Dedifferentiated amniotic fluid mesenchymal stem cell (primary cell): ENCODE measurements around the gene ACADVL.

Experiments
- DNase-seq: peaks from one replicate; pipeline ENCODE4 v3.0.0-alpha.2; 2016; ENCODE audit errors: extremely low spot score

ACADVL gene

DNA sequence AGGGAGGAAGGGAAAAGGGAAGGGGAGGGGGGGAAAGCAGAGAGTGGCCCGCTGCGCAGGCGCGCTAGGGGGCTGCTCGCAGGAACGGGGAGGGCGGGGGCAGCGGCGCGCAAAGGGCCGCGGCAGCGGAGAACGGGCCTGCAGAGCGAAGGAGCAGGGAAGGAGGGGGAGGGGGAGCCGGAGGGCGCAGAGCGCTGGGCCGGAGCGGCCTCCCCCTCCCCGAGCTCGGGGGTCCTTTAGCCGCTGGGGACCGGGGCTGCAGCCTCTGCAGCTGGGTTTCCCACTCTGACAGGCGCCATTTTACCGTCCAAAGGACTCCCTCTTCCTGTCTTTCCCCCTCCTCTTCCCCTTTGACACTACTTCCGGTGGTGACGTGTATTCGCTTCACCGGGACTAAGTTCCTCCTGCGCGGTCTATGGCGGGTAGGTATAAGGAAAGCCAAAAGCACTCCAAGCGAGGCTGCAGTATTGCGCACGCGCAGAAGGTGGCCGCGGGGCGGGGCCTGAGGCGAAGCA is 32.0 kb downstream of the ACADVL start, which contains the start of gene CTDNEP1:
TSS of gene CTDNEP1 (minus strand) at position 74 of the 515 bp plus-strand sequence. CDS start 438 bp downstream, outside the sequence.
- peak; percentile 100 for DNase-seq

DNA sequence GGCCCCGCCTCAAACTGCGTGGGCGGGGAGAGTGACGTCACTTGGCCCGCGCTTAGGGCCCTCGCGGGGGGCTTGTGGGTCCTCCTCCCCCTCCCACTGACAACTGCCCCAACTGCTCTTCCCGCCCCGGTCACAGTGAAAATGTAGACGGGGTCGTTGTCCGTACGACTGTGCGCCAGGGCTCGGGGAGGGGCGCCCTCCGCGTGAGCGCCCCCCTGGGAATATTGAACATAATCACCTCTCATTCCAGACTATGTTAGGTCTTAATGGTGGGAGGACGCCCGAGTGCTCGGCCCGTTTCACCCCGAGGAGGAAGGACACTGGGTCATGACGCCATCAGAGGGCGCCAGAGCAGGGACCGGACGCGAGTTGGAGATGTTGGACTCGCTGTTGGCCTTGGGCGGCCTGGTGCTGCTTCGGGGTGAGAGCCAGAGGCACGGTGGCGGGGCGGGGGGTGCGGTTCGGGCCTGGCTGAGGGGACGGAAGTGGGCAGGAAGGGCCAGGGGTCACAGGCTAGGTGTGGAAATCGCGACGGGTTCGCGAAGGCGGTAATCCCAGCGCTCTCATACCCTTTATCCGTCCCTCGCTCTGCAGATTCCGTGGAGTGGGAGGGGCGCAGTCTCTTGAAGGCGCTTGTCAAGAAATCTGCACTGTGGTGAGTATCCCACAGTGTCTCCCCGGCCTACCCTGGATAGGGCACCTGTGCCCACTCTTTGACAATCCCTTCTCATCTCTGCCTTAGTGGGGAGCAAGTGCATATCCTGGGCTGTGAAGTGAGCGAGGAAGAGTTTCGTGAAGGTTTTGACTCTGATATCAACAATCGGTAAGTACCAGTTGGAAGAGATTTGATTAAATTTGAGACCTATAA is 32.7 kb downstream of the ACADVL start, which contains the start of gene ELP5:
TSS of gene ELP5 (plus strand) at position 40 of the 868 bp plus-strand sequence. CDS start at position 376, 336 bp downstream.
- peak; percentile 93 for DNase-seq

DNA sequence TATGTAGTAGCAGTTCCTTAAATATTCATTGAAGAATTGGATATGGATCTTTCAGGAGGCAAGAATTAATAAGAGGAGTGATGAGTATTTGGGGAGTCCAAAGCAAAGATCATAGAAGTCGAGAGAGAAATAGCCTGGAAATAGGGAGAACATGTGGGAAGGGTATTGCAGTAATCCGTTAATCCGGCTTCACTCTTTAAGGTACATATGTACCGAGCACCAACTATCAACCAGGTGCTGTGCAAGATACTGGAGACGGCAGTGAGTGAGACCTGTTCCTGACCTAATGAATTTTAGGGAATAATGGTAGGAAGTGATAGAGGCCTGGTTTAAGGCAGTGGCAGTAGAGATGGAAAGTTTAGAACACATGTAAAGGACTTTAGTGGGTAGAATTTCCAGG is 33.3 kb downstream of the ACADVL start:
- no peak for DNase-seq

DNA sequence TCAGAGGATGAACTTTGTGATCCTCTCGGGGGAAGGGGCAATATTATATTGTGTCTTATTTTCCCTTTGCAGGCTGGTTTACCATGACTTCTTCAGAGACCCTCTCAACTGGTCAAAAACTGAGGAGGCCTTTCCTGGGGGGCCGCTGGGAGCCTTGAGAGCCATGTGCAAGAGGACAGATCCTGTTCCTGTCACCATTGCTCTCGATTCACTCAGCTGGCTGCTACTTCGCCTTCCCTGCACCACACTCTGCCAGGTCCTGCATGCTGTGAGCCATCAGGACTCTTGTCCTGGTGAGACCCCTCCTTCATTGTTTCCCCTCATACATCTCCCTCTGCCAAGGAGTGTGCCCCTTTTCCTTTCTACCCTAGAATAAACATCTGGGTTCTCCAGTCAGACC is 34.8 kb downstream of the ACADVL start:
- DNase-seq: no peak

DNA sequence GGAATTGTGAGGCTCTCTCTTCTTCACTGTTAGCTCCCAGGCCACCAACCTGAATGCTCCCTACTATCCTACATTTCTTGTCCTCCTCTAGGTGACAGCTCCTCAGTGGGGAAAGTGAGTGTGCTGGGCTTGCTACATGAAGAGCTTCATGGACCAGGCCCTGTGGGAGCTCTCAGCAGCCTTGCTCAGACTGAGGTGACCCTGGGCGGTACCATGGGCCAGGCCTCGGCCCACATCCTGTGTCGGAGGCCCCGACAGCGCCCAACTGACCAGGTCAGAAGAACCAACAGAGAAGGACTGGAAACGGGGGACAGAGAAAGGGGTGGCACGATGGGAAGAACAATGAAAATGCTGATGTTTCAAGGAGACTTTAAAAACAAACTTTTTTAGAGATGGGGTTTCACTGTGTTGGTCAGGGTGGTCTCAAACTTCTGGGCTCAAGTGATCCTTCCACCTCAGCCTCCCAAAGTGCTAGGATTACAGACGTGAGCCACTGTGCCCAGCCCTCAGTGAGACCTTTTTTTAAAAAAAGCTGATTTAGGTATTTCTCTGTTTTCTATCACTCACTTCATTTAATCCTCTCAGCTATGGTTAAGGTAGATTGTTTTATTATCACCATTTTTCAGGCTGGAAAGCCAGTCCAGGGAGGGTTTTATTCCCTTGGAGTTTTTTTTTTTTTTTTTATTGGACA is 37.2 kb downstream of the ACADVL start:
- DNase-seq: no peak

DNA sequence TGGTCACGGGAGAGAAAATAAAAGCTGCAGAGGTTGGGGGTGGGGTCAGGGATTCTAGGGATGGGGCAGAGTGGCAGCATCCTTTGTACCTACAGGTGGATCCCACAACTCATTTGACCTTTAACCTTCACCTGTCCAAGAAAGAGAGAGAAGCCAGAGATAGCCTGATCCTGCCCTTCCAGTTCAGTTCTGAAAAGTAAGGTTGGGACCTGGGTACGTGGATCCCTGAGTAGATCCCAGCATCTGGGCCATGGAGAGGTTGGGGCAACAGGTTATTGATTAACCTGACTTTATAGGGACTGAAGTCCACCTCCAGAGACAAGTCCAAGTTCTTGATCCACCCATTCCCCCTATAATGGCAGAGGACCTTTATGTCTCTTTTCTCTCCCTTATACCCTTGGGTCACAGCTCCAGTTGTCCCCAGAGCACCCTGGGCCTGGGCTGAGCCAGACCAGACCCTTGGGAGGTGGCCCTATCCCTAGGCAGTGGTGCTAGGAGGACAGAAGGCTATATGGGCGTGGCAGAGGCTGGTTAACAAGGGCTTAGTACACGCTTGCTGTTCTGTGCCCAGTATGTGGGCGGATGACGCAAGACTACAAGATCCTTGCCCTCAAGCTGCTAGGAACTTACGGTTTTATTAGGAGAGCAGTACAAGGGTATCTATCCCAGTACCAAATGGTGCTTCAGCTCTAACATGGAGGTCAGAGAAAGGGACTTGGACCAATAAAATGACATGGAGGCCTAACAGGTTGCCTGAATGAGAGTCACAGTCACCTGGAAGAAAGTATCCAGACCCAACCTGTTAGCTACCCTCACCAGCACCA is 39.2 kb downstream of the ACADVL start:
- DNase-seq: no peak

DNA sequence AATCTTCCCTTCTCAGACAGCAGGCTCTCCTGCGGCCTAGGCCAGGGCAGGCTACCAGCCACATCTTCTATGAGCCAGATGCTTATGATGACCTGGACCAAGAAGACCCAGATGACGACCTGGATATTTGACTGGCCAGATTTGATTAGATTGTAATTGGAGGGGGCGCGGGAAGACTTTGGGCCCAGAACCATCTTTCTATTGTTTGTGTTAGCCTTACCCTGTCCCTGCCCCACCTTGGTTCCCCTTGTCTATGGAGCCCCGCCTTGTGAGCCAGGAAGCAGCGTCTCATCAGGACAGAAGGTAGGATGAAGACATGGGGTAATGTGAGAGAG is 39.8 kb downstream of the ACADVL start:
- no peak for DNase-seq

DNA sequence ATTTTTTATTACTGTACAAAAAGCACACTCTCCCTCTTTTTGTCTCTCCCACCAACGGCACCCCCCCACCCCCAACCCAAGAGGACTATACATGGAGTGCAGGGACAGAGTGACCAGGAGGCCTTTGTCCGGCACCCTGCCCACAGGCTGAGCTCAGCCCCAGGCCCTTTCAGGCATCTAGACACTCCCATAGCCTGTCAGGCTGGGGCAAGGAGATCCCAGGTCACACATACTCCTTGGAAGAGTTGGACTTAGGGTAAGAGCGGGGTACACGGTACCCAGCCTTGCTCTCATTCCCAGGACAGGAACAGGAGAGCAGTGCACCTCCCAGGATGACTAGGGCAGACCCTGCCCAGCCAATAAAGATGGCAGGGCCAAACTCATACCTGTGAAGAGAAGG is 40.4 kb downstream of the ACADVL start:
- no peak for DNase-seq

DNA sequence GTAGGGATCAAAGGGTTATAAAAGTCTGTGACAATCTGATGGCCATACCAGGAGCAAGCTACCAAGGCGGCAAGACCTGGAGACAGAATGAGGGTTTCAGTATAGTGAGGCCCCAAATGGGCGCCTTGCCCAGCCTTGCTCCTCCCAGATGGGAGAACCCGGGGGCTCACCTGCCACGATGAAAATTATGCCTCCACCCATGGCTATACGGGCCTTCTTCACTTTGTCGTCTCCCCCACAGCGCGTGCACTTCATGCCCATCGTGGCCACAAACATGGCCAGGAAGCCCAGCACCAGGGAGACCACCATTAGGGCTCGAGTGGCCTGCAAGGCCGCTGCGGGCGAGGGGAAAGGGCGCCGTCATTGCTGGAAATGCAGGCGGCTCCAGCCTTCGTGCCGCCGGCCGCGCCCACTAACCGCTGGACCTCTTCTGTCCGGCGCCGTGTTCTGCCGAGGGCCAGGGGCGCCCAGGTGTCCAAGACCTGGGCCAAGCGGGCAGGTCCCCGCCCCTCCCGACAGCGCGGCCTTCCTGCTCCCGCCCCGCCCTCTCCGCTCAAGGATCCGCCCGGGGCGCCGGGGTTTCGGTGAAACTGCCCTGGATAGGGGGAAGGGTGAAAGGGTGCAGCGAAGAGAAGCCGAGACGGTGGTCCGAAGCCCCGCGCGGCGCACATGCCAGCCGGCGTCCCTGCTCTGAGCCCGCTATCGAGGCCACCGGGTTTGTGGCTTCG is 41.1 kb downstream of the ACADVL start:
- no peak for DNase-seq

DNA sequence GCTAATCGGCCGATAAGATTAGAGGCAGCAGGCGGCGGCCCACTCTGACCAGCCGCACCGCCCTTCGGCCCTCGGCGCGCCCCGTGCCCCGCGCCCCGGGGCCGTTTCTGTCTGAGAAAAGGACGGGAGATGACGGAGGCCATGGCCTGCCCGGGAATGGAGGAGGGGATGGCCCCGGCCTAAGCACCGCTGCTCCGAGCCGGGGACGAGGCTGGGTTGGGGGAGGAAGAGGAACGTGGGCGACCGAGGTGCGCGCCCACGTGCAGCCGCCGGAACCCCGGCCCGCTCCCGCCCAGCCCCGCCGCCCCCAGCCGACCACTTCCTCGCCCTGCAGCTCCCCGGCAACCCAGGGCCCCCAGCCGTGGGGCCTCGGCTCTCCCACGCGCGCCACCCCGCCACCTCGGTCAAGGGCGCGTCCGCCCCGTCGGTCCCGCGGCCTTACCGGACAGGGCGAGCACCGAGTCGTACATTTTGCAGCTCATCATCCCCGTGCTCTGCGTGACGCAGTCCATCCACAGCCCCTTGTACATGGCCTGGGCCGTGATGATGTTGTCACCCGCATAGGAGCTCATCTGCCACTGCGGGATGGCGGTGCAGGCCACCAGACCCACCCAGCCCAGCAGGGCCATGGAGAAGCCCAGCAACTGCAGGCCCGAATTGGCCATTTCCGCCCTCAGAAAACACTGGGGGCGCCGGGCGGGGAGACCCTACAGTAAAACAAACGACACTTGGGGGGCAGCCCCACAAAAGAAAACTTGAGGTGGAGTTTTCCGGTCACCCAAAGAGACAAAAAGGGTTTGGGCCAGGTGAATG is 41.8 kb downstream of the ACADVL start:
- no peak for DNase-seq

DNA sequence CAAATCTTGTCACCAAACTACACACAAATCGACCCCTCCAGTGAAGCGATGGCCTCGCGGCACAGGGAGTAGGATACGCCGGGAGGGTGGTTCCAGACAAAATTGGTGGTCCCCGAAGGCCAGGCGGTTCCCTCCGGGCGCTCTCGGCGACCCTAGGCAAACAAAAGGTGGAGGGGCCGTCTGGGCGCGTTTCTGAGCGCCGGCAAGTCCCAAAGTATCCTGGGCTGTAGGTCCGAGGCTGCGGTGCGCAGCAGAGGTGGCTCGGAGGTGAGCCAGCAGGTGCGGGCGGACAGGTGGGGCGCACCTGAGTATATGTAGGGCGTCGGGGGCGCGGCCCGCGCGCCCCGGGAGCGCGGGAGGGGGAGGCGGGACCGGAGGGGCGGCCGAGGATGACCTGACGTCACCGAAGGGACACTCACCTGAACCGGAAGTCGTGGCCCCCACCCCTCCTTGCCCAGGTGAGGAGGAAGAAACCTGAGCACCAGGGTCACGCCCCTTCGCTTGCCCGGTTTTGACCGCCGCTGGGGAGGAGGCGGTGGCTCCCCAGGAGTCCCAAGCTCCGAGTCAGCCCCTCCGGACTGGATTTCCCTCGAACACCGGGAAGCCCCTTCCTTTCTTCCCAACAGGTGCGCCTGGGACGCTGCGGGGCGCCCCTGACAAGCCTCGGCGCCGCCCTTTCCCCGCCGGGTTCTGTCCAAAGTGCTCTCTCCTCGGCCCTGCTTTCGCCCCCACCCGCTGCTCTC is 42.6 kb downstream of the ACADVL start, which contains the start of gene CLDN7:
TSS of gene CLDN7 (minus strand) at position 287 of the 743 bp plus-strand sequence. CDS start 435 bp downstream, outside the sequence.
- no peak for DNase-seq

DNA sequence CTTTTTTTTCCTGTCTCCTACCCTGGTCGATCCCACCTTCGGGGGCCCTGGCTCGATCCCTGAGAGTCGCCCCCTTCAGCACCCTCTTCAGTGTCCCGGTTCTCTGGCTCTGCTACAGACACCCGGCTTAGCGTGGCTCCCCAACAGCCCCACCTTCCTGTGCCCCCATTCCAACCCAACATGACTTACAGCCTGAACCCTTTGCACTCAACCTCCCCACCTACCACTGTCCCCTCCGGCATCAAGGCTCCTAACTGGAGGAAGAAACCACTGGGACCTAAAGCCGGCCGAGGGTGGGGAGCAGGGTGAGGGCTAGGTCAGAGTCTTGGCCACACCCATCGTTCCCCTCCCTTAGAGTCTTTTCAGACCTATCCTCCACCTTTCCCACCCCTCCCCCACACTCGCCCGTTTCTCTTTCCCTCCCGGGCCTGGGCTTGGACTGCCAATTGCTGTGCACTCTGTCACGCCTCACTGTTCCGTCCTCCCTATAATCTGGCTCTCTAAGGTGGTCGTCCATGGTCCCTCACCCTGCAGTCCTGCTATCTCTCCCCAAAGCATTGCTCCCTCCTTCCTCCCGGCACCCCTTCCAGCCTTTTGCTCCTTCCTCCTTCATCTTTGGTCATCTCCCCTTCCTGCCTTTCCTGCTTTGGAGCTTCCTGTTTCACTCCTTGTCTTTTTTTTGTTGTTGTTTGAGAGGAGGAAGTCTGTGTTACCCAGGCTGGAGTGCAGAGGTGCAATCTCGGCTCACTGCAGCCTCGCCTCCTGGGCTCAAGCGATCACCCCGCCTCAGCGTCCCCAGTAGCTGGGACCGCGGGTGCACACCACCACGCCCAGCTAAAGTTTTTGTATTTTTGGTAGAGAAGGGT is 43.4 kb downstream of the ACADVL start:
- no peak for DNase-seq

DNA sequence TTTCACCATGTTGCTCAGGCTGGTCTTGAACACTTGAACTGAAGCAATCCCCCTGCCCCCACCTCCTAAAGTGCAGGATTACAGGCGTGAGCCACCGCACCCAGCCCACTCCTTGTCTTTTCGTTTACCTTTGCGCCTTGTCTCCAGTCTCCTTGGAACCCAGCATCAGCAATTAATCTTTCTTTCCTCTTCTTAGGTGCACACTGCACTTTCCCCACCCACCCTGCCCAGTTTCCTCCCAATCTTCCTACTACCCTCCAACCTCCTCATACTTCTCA is 44.0 kb downstream of the ACADVL start:
- DNase-seq: no peak

DNA sequence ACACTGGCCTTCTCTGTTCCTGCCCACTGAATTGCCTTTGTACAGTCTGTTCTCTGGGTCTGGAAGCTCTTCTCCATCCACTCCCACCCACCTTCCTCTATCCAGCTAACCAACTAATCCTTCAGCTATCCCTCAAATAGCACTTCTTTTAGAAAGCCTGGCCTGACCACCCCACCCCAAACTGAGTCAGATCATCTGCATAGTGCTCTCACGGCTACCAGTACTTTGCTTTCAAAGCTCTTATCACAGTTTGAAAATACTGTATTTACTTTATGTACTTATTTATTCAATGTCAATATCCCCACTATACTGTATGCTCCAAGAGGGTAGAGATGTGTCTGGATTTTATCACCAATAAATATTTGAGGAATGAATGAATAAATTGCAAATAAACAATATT is 47.0 kb downstream of the ACADVL start:
- DNase-seq: no peak
